Measurements from ENCODE around the gene YWHAH. TPM values are rescaled to one million over a fixed set of nuclear protein-coding genes. Genes with fewer than 3 reads are reported as not detected.
A peak's percentile ranks its signal among the peaks of the same experiment; 100 is the strongest.

Gene YWHAH
- total and polyA plus RNA-seq, 2 of the 4 experiments (the other 2 are of a cell fraction) = 147 to 173 TPM

- H3K9me3 ChIP-seq (ENCODE audit: control insufficient read depth, insufficient read depth, low read length) = no peaks in the 10 kb centered on the region
- CTCF ChIA-PET = no interaction called here
- no peak overlapping the region for H2BK15ac ChIP-seq (ENCODE audit: low read depth, low read length)
- in situ Hi-C loops (cut with MboI; ENCODE audit: low sequenced_read_pairs) = loop anchor here (10.0 kb wide), 1 partner anchor 239 kb away; no protein-coding TSS in a partner anchor
- no peak overlapping the region for H3K23ac ChIP-seq (ENCODE audit: low read depth, low read length)
- no peaks in the 10 kb centered on the region for H3K36me3 ChIP-seq (ENCODE audit: control insufficient read depth, insufficient read depth, low read length)
- no peak overlapping the region for H3K4ac ChIP-seq (ENCODE audit: low read depth, low read length)
- no peak overlapping the region for H3K27ac ChIP-seq (ENCODE audit: insufficient read depth, low read length)
- no peak overlapping the region for H3K9ac ChIP-seq (ENCODE audit: low read depth, low read length)
- H3K4me1 ChIP-seq (ENCODE audit: control insufficient read depth, insufficient read depth, low read length) = no peaks in the 10 kb centered on the region
- H2AK9ac ChIP-seq (replicated peaks; ENCODE audit: low read depth, low read length, poor library complexity) = no peak overlapping the region
- H3K27me3 ChIP-seq (ENCODE audit: control insufficient read depth, insufficient read depth, low read length) = no peaks in the 10 kb centered on the region; the same call in none of the 2 replicates
- ATAC-seq (ENCODE audit: low read depth) (peak; percentile 32; the same call in 1 of the 2 replicates), DNase-seq (peak; percentile 25)
- no peaks in the 10 kb centered on the region for H3K79me1 ChIP-seq (ENCODE audit: low read depth in 1 of 2, low read length in 2 of 2)
- no peak overlapping the region for H4K91ac ChIP-seq (ENCODE audit: insufficient read depth, low read depth, low read length)
- H2BK20ac ChIP-seq (ENCODE audit: low read depth, low read length) = no peak overlapping the region
- H2BK5ac ChIP-seq (ENCODE audit: low read depth, low read length, poor library complexity, severe bottlenecking) = no peak overlapping the region
- no peak overlapping the region for H3K4me3 ChIP-seq (ENCODE audit: insufficient read depth, low read depth, low read length)
- intact Hi-C loops (cut with micrococcal nuclease) = no loop called here
- H3K18ac ChIP-seq (ENCODE audit: low read depth, low read length) = no peak overlapping the region
- H3K4me2 ChIP-seq (ENCODE audit: low read depth, low read length) = no peak overlapping the region
- TF ChIP-seq ELK1 (IDR thresholded peaks at IDR 0.05; ENCODE audit: borderline replicate concordance, low read depth, low read length) = no peak
- TF ChIP-seq MXI1 (IDR thresholded peaks at IDR 0.05; ENCODE audit: borderline replicate concordance, low read depth, low read length) = no peak
- no peak for TF ChIP-seq CTCF (conservative IDR thresholded peaks at IDR 0.05; ENCODE audit: low read depth, low read length)
- H2BK120ac ChIP-seq (ENCODE audit: low read depth, low read length) = no peak overlapping the region
- H3K14ac ChIP-seq (replicated peaks; ENCODE audit: low read depth, low read length) = no peak overlapping the region
- H4K8ac ChIP-seq (ENCODE audit: low read depth in 2 of 2, low read length in 2 of 2) = no peak overlapping the region
- POLR2A ChIA-PET (ENCODE audit: unreplicated experiment) = no interaction called here
- H3K56ac ChIP-seq (ENCODE audit: extremely low read depth, insufficient read depth, low read length) = no peak overlapping the region
- H4K20me1 ChIP-seq (ENCODE audit: insufficient read depth, low read length) = no peaks in the 10 kb centered on the region
- no peak overlapping the region for H2AFZ ChIP-seq (replicated peaks; ENCODE audit: low read length, poor library complexity)
- no peak overlapping the region for H4K5ac ChIP-seq (ENCODE audit: low read depth, low read length)
- no TSS peak for BruUV-seq (replicated peaks)
- no peak overlapping the region for H2AK5ac ChIP-seq (ENCODE audit: low read depth, low read length)
- H3K9me1 ChIP-seq (ENCODE audit: insufficient read depth, low read length) = no peaks in the 10 kb centered on the region
- no CpG with 5 or more reads among the region's 1 CpG for WGBS, 2 experiments (ENCODE audit: extremely low coverage in 2 of 2, insufficient read length in 1 of 2)
- dilution Hi-C loops (cut with HindIII; ENCODE audit: low sequenced_read_pairs, unreplicated experiment) = no loop called here
These were observed 61.1 kb downstream of the YWHAH start for GRCh38 chr22:32005453-32005852.

Small RNA genes within 50 kb of the gene (microRNA-seq; reads per million reads assigned to microRNA genes)
- gene RN7SL305P (ENCODE audit: insufficient read depth, insufficient read length) = not detected

Small RNA genes within 50 kb of the gene (small RNA-seq; reads per million reads assigned to genes)
- 0 to 4.2 (median 0.24) reads per million in 5 experiments for gene RN7SL305P

Other genes starting within 250 kb of the YWHAH start
- 19.7 and 20.6 TPM in 2 replicates for gene PRR14L, start 194.4 kb upstream of the YWHAH start, total RNA-seq (2012; rRNA removed)
- gene PRR14L, start 194.4 kb upstream of the YWHAH start, polyA plus RNA-seq (2012; rRNA removed) = 9.0 and 9.8 TPM in 2 replicates
- gene DEPDC5, start 190.5 kb upstream of the YWHAH start, total RNA-seq (2012; rRNA removed) = 12.9 and 14.2 TPM in 2 replicates
- 6.6 and 6.9 TPM in 2 replicates for gene DEPDC5, start 190.5 kb upstream of the YWHAH start, polyA plus RNA-seq (2012; rRNA removed)
- not detected in 2 replicates for gene SLC5A1, start 98.7 kb downstream of the YWHAH start, total RNA-seq (2012; rRNA removed)
- gene SLC5A1, start 98.7 kb downstream of the YWHAH start, polyA plus RNA-seq (2012; rRNA removed) = not detected in 2 replicates
- gene C22orf42, start 214.8 kb downstream of the YWHAH start, total RNA-seq (2012; rRNA removed) = not detected in 2 replicates
- not detected in 2 replicates for gene C22orf42, start 214.8 kb downstream of the YWHAH start, polyA plus RNA-seq (2012; rRNA removed)